HG02970 (cell line): Measurements from ENCODE around the gene WIPF2.
"Not testable (repeated sequence)": the region's sequence is repeated elsewhere in the genome, so short reads cannot be mapped to it uniquely, and the experiment has no call there.

ENCODE experiments used
- ATAC-seq: cut with Tn5 transposase; IDR thresholded peaks from one replicate; pipeline ENCODE4 v1.9.1; 2021; ENCODE audit warnings: mild to moderate bottlenecking, moderate library complexity, moderate number of reproducible peaks; ENCODE audit not compliant: unreplicated experiment, low FRiP score

The WIPF2 gene

GRCh38 chr17:40191237-40192208 lies 27.6 kb upstream of the WIPF2 start:
- peak; percentile 71 for ATAC-seq

DNA sequence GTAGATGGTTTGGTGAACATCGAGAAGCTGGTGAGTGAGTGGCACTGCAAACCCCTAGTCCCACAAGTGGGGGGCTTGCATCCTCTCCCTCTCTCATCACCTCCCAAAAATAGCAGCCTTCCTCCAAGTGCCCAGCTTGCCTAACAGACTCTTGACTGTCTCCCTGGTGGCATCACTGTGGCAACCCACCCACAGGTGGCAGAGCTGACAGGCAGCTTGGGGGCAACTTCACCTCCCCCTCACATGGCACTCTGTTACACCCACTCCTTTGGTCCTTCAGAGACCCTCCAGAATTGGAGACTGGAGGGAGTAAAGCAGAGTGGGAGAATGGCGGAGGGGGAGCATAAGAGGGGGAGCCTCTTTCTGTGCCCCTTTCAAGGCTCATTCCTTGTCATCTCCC lies 26.1 kb upstream of the WIPF2 start:
- no peak for ATAC-seq

GRCh38 chr17:40194821-40195220 lies 24.3 kb upstream of the WIPF2 start:
- no peak for ATAC-seq

- ATAC-seq: no peak
Measured at GRCh38 chr17:40197550-40197949, 21.6 kb upstream of the WIPF2 start.

GRCh38 chr17:40197965-40198456 lies 21.1 kb upstream of the WIPF2 start:
- ATAC-seq: not testable (repeated sequence)

GRCh38 chr17:40198576-40198975 lies 20.5 kb upstream of the WIPF2 start:
- no peak for ATAC-seq

DNA sequence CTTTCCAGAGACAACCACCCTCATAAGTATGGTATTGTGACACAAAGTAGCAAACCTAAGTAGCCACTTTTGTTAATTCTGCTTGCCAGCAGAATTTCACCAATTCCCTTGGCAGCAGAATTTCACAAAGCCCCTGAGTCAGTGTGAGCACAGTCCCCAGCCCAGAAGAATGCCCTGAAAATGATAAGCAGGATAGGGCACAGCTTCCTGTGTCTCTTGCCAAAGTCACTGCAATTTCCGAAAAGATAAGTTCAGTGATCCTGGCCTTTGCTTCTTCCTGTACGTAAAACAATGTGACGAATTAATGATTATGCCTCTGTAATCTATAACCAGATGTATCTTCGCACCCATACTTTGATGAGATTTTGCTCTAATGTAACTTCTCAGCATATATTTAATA lies 16.0 kb upstream of the WIPF2 start:
- no peak for ATAC-seq

- not testable (repeated sequence) for ATAC-seq
Measured at GRCh38 chr17:40206193-40206592, 12.9 kb upstream of the WIPF2 start.

DNA sequence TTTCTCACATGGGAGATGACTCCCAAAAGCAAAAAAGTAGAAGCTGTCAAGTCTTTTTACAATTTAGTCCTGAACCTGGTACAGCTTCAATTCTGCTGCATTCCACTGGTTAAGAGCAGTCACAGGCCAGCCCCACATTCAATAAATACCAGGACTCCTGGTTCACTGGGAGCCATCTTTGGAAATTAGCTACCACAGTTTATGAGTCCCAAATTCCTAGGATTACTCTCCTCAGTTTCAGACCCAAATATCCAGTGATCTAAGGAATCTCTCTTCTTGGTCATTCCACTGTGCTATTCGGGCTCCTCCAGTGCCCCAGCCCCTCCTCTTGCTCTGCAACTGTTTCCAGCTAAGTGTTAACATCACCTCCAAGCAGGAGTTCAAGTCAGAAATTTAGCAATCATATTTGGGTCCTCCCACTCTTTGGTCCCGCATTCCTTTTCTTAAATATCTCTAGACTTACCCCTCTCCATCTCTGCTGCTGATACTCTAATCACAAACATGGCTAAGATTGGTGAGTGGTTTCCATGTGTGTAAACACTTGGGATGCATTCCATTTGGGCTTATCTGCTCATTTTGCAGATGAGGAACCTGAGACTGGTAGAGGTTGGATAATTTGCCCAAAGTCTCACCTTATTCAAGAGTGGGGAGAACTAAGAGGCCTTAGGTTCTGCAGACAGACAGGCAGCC lies 9.6 kb upstream of the WIPF2 start:
- no peak for ATAC-seq

DNA sequence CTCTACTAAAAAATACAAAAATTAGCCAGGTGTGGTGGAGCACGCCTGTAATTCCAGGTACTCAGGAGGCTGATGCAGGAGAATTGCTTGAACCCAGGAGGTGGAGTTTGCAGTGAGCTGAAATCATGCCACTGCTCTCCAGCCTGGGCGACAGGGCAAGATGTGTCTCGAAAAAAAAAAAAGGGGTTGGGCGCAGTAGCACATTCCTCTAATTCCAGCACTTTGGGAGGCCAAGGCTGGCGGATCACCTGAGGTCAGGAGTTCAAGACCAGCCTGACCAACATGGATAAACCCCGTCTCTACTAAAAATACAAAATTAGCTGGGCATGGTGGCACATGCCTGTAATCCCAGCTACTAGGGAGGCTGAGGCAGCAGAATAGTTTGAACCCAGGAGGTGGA lies 5.2 kb upstream of the WIPF2 start:
- not testable (repeated sequence) for ATAC-seq

- no peak for ATAC-seq
Measured at GRCh38 chr17:40218006-40218739, 931 bp upstream of the WIPF2 start.

- ATAC-seq: no peak
Measured at GRCh38 chr17:40219594-40220338, 662 bp downstream of the WIPF2 start.

DNA sequence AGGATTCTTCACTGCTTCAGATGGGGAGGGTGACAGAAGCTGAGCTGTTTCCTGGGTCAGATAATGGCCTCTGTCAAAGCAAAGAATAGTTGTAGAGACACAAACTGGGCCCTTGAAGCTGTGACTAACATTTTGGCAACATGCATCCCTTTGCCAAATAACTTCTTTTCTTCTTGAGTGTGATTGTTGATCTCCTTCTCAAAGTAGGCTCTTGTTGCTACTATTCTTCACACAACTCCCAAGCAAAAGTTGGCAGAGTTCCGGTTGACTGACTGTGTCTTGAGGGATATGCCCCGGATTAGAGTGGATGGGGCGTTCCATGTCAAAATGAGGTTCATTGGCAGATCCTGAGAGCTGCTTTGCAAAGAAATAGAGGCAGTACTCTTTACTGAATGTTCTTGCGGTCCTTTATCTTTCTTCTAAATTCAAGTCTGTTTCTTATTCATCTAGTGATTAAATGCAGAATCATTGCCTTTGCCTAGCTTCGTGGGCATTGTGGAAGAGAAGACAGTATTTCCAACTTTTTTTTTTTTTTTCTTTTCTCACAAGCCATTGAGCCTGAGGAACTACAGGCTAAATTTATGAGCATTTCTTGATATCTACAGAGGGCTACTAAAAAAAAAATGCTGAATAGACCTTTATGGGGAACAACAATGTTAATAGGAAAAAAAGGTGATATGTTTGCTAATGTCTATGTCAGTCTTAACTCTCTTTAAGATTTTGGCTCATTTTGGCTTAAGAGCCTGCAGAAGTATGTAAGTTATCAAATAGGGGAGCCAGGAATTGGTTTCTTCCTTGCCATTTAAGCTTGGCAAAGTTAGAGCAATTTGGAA lies 5.8 kb downstream of the WIPF2 start:
- ATAC-seq: no peak

- ATAC-seq: not testable (repeated sequence)
Measured at GRCh38 chr17:40229146-40229545, 10.0 kb downstream of the WIPF2 start.

- no peak for ATAC-seq
Measured at GRCh38 chr17:40230670-40231069, 11.6 kb downstream of the WIPF2 start.

- not testable (repeated sequence) for ATAC-seq
Measured at GRCh38 chr17:40231928-40232327, 12.8 kb downstream of the WIPF2 start.

DNA sequence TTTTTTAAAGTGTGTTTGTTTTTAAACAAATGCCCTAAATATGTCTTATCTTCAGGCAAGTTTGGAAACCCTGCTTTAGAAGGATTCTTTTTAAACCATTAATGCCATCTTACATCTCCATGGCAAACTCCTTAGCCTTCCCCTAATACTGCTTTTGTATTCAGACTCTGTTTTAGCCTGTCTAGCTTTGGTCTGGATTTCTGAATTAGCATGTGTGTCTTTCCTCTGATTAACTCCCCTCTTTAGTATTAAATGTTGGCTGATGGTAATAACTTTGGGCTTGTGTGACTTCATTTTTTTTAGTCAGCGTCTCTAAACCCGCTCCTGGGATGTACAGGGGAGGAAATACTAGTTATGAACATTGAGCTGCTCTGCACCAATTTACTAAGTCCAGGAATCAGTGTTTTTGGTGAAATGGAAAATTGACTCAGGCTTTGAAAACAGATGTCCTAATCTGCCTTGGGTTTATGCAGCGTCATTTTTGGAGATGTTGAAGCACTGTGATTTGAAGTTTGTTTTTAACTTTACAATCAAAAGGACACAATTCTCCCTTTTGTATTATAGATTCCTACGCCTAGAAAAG lies 22.2 kb downstream of the WIPF2 start:
- no peak for ATAC-seq

DNA sequence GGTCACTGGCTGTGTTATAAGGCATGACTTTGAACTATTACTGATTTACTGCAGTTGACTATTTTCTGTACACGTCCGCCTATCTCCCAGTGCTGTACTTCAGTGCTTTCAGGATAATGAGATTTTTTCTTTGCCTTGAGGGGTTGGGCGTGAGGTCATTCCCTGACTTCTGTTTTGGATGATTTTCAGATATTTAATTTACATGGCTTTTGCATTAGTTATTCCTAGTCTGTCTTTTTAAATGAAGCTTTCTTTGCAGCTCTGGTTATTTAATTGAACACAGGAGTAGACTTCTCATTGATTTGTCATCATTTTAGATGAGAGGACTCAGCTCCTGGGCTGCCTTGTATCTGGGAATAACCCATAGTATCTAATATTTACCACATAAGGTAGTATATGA lies 23.7 kb downstream of the WIPF2 start:
- ATAC-seq: no peak

DNA sequence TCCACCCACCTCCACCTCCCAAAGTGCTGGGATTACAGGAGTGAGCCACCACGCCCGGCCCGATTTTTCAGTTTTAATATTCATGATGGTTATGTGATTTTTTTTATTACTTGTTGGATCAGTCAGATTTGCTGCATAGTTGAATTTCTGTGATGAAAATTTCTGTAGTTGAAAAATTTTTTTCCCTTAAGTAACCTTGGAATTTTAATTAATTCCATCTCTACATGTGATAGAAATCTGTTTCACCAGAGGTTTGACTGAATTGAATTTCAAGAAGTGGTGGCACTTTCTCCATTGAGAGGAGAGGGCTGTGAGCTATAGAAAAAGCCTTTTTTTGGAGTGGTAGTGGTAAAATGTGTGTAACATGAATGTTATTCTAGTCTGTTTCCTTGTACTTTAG lies 24.7 kb downstream of the WIPF2 start:
- no peak for ATAC-seq
